Cardiac muscle cell (in vitro differentiated cells and primary cell): Measurements from ENCODE around the gene BMP4. TPM values are rescaled to one million over a fixed set of nuclear protein-coding genes. Genes with fewer than 3 reads are reported as not detected.

ENCODE experiments used
- DNase-seq, 2 donors: peaks; one replicate each; pipeline versions ENCODE4 v3.0.0 to v3.0.0-alpha.2; 2010 to 2017; ENCODE audit warnings: low read depth in 1 of 2, low spot score in 1 of 2
- H3K27ac ChIP-seq: fragments of 200-600 bp; sonication (generic); 2 replicates; pipeline ENCODE4 v1.5.1; 2016
- H3K27me3 ChIP-seq: fragments of 200-600 bp; sonication (generic); 2 replicates; pipeline ENCODE4 v1.6.0; 2016; ENCODE audit warnings: control low read depth
- H3K36me3 ChIP-seq: fragments of 200-600 bp; sonication (generic); 2 replicates; pipeline ENCODE4 v1.5.1; 2016; ENCODE audit warnings: control low read depth
- H3K4me1 ChIP-seq: fragments of 200-600 bp; sonication (generic); 2 replicates; pipeline ENCODE4 v1.8.1; 2017; ENCODE audit warnings: low read depth, mild to moderate bottlenecking, mixed run types
- H3K4me3 ChIP-seq: fragments of 200-600 bp; sonication (generic); 2 replicates; pipeline ENCODE4 v1.5.1; 2016; ENCODE audit warnings: mild to moderate bottlenecking
- H3K9me3 ChIP-seq: fragments of 200-600 bp; sonication (generic); 2 replicates; pipeline ENCODE4 v1.5.1; 2017; ENCODE audit warnings: low read depth, mild to moderate bottlenecking, control low read depth
- polyA plus RNA-seq: library from polyadenylated mRNA; unstranded; fragments of >200 nt; fragmentation: Nextera tagmentation; extraction: Ambion mirVana; gene quantifications from 2 replicates; pipeline ENCODE4 v1.2.1, GENCODE V29; 2016
- total RNA-seq: library from RNA; depleted of rRNA; stranded (reverse); fragments of >200 nt; gene quantifications from 2 replicates; pipeline ENCODE4 v1.2.3, GENCODE V29; 2016
- TF ChIP-seq, protein P1 (sequence below): IDR thresholded peaks from 2 replicates; pipeline ENCODE4 v1.5.1; 2012; ENCODE audit warnings: low read depth, mild to moderate bottlenecking, low read length

The BMP4 gene
- total and polyA plus RNA-seq, 2 experiments from 2014 or later, result 10.6 to 11.4 TPM

DNA sequence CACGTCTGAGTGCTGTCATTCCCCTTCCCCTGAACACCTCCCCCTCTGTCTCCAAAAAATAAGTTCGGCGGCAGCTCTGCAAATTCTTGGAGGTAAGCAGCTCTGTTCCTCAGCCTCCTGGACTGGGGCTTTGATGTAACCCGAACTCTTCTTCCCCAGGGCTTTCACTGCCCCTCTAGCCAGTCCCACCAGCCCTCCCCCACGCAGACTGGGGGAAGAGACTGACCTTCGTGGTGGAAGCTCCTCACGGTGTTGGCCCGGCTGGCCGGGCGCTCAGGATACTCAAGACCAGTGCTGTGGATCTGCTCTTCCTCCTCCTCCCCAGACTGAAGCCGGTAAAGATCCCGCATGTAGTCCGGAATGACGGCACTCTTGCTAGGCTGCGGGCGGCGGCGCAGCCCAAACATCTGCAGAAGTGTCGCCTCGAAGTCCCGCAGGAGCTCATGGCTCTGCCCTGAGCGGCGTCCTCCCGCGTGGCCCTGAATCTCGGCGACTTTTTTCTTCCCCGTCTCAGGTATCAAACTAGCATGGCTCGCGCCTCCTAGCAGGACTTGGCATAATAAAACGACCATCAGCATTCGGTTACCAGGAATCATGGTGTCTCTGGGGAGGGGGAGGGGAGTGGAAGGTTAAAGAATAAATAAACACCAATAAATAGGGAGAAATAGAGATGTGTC lies 4.9 kb downstream of the BMP4 start:
- Histone ChIP-seq H3K9me3 (no peaks in the 10 kb centered on the region), H3K27ac (no peak overlapping the region), H3K36me3 (no peaks in the 10 kb centered on the region), H3K4me3 (peak overlapping the region; percentile 63), H3K27me3 (peaks cover 48% of the 10 kb centered on the region), H3K4me1 (no peaks in the 10 kb centered on the region)
- DNase-seq, result peak; percentile 15 to 44
- TF ChIP-seq, protein P1, sequence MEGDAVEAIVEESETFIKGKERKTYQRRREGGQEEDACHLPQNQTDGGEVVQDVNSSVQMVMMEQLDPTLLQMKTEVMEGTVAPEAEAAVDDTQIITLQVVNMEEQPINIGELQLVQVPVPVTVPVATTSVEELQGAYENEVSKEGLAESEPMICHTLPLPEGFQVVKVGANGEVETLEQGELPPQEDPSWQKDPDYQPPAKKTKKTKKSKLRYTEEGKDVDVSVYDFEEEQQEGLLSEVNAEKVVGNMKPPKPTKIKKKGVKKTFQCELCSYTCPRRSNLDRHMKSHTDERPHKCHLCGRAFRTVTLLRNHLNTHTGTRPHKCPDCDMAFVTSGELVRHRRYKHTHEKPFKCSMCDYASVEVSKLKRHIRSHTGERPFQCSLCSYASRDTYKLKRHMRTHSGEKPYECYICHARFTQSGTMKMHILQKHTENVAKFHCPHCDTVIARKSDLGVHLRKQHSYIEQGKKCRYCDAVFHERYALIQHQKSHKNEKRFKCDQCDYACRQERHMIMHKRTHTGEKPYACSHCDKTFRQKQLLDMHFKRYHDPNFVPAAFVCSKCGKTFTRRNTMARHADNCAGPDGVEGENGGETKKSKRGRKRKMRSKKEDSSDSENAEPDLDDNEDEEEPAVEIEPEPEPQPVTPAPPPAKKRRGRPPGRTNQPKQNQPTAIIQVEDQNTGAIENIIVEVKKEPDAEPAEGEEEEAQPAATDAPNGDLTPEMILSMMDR, result no peak

DNA sequence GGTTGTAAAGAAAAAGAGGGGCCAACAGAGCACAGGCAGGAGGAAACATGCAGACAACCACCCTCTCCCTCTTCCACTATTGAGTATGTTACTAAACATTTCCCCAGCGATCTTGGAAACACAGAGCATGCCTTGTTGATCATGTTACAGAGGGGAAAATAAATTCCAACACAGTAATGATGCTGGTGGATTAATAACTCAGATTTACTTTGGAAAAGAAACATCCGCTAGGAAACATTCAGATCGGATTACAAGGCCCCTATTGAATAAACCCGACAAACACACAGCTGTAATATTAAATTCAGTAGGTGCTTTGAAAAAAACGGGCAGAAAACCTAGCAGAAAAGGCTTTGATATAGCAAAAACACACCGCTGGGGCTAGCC lies 5.4 kb downstream of the BMP4 start:
- H3K27me3 ChIP-seq, result peaks cover 48% of the 10 kb centered on the region
- TF ChIP-seq, protein P1, result no peak
- peak overlapping the region; percentile 63 for H3K4me3 ChIP-seq

DNA sequence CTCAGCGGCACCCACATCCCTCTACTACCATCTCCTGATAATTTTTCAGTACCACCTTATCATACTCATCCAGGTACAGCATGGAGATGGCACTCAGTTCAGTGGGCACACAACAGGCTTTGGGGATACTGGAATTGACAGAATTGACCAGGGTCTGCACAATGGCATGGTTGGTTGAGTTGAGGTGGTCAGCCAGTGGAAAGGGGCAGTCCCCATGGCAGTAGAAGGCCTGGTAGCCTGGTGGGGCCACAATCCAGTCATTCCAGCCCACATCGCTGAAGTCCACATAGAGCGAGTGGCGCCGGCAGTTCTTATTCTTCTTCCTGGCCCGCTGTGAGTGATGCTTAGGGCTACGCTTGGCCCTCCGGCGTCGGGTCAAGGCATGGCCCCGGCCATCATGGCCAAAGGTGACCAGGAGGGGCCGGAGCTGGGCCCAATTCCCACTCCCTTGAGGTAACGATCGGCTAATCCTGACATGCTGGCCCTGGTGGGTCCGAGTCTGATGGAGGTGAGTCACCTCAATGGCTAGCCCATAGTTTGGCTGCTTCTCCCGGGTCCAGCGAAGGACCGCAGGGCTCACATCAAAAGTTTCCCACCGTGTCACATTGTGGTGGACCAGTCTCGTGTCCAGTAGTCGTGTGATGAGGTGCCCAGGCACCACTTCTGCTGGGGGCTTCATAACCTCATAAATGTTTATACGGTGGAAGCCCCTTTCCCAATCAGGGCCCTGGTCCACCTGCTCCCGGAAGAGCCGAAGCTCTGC lies 6.4 kb downstream of the BMP4 start:
- Histone ChIP-seq H3K4me3 (no peak overlapping the region), H3K27ac (no peak overlapping the region), H3K27me3 (peaks cover 48% of the 10 kb centered on the region)

More for the DNA sequence above, 5.4 kb downstream of the BMP4 start:
- no peaks in the 10 kb centered on the region for H3K36me3 ChIP-seq
- H3K4me1 ChIP-seq, result no peaks in the 10 kb centered on the region
- H3K27ac ChIP-seq, result no peak overlapping the region
- H3K9me3 ChIP-seq, result no peaks in the 10 kb centered on the region
- DNase-seq, result no peak

DNA sequence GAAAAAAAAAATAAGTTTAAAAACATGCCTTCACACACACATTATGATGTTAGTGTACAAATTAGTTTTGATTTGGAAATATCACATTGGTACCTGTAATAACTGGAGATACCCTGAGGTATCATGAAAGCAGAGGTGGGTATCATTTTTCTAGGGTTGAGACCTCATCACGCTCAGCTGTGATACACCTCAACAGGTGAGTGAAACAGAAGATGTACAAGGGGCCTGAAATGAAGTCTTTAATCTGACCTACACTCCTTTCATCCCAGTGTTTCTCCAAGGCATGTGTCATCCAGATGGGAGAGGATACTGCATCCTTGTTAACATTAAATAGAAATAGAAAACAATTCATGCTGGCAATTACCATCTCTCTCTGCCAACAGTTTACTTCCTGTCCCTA lies 7.4 kb downstream of the BMP4 start:
- Histone ChIP-seq H3K4me1 (no peaks in the 10 kb centered on the region), H3K27me3 (peaks cover 47% of the 10 kb centered on the region), H3K27ac (no peak overlapping the region), H3K9me3 (no peaks in the 10 kb centered on the region), H3K36me3 (no peaks in the 10 kb centered on the region), H3K4me3 (no peak overlapping the region)
- TF ChIP-seq, protein P1, result no peak
- no peak for DNase-seq

More for the DNA sequence above, 6.4 kb downstream of the BMP4 start:
- Histone ChIP-seq H3K36me3 (no peaks in the 10 kb centered on the region), H3K4me1 (no peaks in the 10 kb centered on the region), H3K9me3 (no peaks in the 10 kb centered on the region)
- no peak for DNase-seq
- TF ChIP-seq, protein P1, result no peak

DNA sequence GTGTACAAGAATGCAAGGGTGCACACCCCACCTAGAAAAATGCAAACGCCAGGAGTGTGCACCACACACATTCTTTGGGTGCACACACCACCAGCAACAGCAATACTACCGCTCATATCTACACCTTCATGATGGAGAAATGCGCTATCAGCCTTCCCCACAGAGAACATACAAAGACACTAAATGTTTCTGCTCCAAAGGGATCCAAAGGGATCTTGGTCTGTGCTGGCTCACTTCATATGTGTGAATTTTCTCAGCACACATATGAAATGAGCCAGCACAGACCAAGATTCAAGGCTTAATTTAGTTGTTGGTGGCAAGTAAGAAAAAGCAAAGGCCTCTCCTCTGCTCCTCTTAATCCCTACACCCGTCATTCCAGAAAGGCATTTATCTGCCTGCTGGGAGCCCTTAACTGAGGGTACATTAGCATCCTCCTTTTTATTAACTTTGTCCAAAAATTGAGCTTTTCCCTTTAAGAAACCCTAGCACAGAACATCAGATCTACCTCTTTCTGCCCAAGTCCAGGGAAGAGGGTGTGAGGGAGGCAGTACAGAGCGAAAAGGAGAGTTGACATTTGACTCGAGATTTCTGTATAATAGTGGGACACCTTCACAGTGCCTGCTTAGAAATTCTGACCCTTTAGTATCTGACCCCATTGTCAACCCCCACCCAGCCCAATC lies 8.3 kb downstream of the BMP4 start:
- DNase-seq, result no peak
- Histone ChIP-seq H3K27ac (no peak overlapping the region), H3K9me3 (no peaks in the 10 kb centered on the region), H3K4me3 (no peak overlapping the region), H3K4me1 (no peaks in the 10 kb centered on the region), H3K27me3 (peaks cover 46% of the 10 kb centered on the region), H3K36me3 (no peaks in the 10 kb centered on the region)
- TF ChIP-seq, protein P1, result no peak
